Chondrocyte (in vitro differentiated cells): ENCODE measurements around the gene TBCEL. TPM values are rescaled to one million over a fixed set of nuclear protein-coding genes. Genes with fewer than 3 reads are reported as not detected.

Experiments used
- DNase-seq: peaks from one replicate; pipeline ENCODE4 v3.0.0; 2021; ENCODE audit warnings: mixed read lengths, low spot score
- H3K27ac Mint-ChIP-seq: one replicate; pipeline ENCODE4 v1.8.0; 2021; ENCODE audit warnings: mild to moderate bottlenecking, moderate library complexity, mixed read lengths; ENCODE audit not compliant: unreplicated experiment
- H3K27me3 Mint-ChIP-seq: 2 replicates; pipeline ENCODE4 v1.8.0; 2021; ENCODE audit warnings: low read depth, mixed read lengths
- H3K36me3 Mint-ChIP-seq: 2 replicates; pipeline ENCODE4 v1.8.0; 2021; ENCODE audit warnings: low read depth, mixed read lengths
- H3K4me1 Mint-ChIP-seq: 2 replicates; pipeline ENCODE4 v1.8.0; 2021; ENCODE audit warnings: low read depth, mild to moderate bottlenecking, mixed read lengths
- H3K4me3 Mint-ChIP-seq: one replicate; pipeline ENCODE4 v1.8.0; 2021; ENCODE audit warnings: mild to moderate bottlenecking, moderate library complexity, mixed read lengths; ENCODE audit not compliant: unreplicated experiment
- H3K9me3 Mint-ChIP-seq: 2 replicates; pipeline ENCODE4 v1.8.0; 2021; ENCODE audit warnings: low read depth, mixed read lengths
- total RNA-seq: library from RNA; stranded (reverse); gene quantifications from 3 replicates; pipeline ENCODE4 v1.2.1, GENCODE V29; 2021
- TF ChIP-seq, protein P1 (sequence below): fragments of 200-600 bp; sonication (generic); IDR thresholded peaks from 2 replicates; pipeline ENCODE4 v1.5.0; 2021; ENCODE audit warnings: antibody characterized with exemption, mild to moderate bottlenecking, moderate library complexity

Gene TBCEL
- total RNA-seq, 1 donor from 2014 or later: 29.6 TPM

GRCh38 chr11:121117788-121118187 lies 93.9 kb downstream of the TBCEL start:
- H3K9me3 Mint-ChIP-seq: peaks cover 13% of the 10 kb centered on the region
- H3K4me1 Mint-ChIP-seq: peaks cover under 1% of the 10 kb centered on the region
- peaks cover 1% of the 10 kb centered on the region for H3K36me3 Mint-ChIP-seq
- H3K27ac Mint-ChIP-seq: no peak overlapping the region
- no peaks in the 10 kb centered on the region for H3K27me3 Mint-ChIP-seq
- H3K4me3 Mint-ChIP-seq: no peak overlapping the region
- TF ChIP-seq, protein P1, sequence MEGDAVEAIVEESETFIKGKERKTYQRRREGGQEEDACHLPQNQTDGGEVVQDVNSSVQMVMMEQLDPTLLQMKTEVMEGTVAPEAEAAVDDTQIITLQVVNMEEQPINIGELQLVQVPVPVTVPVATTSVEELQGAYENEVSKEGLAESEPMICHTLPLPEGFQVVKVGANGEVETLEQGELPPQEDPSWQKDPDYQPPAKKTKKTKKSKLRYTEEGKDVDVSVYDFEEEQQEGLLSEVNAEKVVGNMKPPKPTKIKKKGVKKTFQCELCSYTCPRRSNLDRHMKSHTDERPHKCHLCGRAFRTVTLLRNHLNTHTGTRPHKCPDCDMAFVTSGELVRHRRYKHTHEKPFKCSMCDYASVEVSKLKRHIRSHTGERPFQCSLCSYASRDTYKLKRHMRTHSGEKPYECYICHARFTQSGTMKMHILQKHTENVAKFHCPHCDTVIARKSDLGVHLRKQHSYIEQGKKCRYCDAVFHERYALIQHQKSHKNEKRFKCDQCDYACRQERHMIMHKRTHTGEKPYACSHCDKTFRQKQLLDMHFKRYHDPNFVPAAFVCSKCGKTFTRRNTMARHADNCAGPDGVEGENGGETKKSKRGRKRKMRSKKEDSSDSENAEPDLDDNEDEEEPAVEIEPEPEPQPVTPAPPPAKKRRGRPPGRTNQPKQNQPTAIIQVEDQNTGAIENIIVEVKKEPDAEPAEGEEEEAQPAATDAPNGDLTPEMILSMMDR: no peak
- DNase-seq: no peak

DNA sequence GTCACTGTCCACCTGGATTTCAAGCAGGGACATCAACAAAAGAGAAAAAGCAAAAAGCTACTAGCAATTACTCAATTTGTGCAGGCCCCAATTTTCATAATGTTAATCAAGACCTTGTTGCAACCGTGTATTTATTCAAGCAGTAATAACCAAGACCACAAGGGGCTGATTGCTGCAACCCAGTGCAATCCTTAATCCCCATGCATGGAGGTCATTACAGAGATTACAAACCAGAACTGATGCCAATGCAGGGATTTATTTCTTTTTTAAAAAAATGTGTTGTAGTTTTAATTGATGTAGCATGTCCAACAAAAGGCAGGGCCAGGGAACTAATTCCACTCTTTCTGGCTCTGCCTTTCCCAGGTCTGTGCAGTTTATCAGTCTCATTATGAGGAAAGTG lies 95.5 kb downstream of the TBCEL start:
- Mint-ChIP-seq H3K36me3 (peaks cover 1% of the 10 kb centered on the region), H3K9me3 (peaks cover 18% of the 10 kb centered on the region), H3K27me3 (no peaks in the 10 kb centered on the region), H3K4me3 (no peak overlapping the region), H3K4me1 (no peaks in the 10 kb centered on the region), H3K27ac (no peak overlapping the region)
- TF ChIP-seq, protein P1: no peak
- no peak for DNase-seq

DNA sequence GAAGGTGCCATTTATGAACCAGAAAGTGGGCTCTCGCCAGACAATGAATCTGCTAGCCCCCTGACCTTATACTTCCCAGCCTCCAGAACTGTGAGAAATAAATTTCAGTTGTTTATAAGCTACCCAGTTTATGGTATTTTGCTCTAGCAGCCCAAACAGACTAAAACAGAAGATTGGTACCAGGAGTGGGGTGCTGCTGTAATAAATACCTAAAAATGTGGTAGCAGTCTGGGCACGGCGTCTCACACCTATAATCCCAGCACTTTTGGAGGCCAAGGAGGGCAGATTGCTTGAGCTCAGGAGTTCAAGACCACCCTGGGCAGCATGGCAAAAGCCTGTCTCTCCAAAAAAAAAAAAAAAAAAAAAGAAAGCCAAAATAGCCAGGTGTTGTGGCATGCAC lies 98.4 kb downstream of the TBCEL start:
- H3K27ac Mint-ChIP-seq: no peak overlapping the region
- TF ChIP-seq, protein P1: no peak
- DNase-seq: no peak
- H3K4me3 Mint-ChIP-seq: no peak overlapping the region
- no peaks in the 10 kb centered on the region for H3K4me1 Mint-ChIP-seq
- no peaks in the 10 kb centered on the region for H3K27me3 Mint-ChIP-seq
- peaks cover 1% of the 10 kb centered on the region for H3K36me3 Mint-ChIP-seq
- H3K9me3 Mint-ChIP-seq: peaks cover 18% of the 10 kb centered on the region

DNA sequence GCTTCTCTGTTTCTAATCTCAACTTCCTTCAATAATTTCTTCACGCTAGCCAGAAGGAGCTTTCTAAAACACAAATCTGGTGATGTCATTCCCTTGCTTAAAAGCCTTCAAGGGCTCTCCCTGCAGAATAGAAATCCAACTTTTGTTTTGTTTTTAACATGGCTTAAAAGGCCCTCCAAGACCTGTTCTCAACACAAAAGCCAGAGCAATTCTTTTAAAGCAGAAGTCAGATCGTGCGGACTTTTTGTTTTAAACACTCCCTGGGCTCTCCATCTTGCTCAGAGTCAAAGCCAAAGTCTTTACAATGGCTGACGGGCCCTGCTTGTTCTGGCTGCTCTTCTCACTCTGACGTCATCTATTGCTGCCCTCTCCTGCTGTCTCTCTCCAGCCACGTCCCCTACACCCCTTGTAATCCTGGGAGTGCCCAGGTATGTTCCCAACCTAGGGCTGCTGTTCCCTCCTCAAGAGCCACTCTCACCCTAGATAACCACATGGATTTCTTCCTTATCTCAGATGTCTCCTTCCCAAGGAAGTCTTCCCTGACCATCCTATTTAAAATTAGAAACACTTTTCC lies 99.7 kb downstream of the TBCEL start:
- DNase-seq: no peak
- Mint-ChIP-seq H3K4me3 (no peak overlapping the region), H3K4me1 (no peaks in the 10 kb centered on the region), H3K9me3 (peaks cover 18% of the 10 kb centered on the region), H3K27ac (no peak overlapping the region), H3K36me3 (peaks cover 1% of the 10 kb centered on the region), H3K27me3 (no peaks in the 10 kb centered on the region)
- TF ChIP-seq, protein P1: no peak

DNA sequence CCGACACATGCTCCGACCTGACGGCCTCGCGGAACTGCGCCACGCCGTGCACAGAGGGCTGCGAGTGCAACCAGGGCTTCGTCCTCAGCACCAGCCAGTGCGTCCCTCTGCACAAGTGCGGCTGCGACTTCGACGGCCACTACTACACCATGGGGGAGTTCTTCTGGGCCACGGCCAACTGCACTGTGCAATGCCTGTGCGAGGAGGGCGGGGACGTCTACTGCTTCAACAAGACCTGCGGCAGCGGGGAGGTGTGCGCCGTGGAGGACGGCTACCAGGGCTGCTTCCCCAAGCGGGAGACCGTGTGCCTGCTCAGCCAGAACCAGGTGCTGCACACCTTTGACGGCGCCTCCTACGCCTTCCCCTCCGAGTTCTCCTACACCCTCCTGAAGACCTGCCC lies 103.9 kb downstream of the TBCEL start:
- Mint-ChIP-seq H3K9me3 (peaks cover 5% of the 10 kb centered on the region), H3K27ac (no peak overlapping the region), H3K36me3 (no peaks in the 10 kb centered on the region), H3K4me3 (no peak overlapping the region), H3K27me3 (no peaks in the 10 kb centered on the region), H3K4me1 (no peaks in the 10 kb centered on the region)
- DNase-seq: no peak
- TF ChIP-seq, protein P1: no peak
